CD14-positive monocyte (primary cell): Measurements from ENCODE around the gene MDM4. TPM values are rescaled to one million over a fixed set of nuclear protein-coding genes. Genes with fewer than 3 reads are reported as not detected.
"Not testable (repeated sequence)": the region's sequence is repeated elsewhere in the genome, so short reads cannot be mapped to it uniquely, and the experiment has no call there.

Experiments
- DNase-seq, 3 donors: peaks; one replicate each; pipeline ENCODE4 v3.0.0-alpha.2; 2011 to 2022
- H2AFZ ChIP-seq: 2 replicates; pipeline ENCODE4 v1.6.0; 2012; ENCODE audit warnings: mild to moderate bottlenecking, low read depth, low read length, inconsistent platforms; ENCODE audit not compliant: insufficient read depth, poor library complexity, severe bottlenecking
- H3K27ac ChIP-seq, 2 donors: 1 replicate in 1 of 2; 2 replicates in 1 of 2; pipeline ENCODE4 v1.5.1; 2012 to 2013; ENCODE audit warnings: low read length in 2 of 2, control low read depth in 1 of 2, inconsistent platforms in 1 of 2, low read depth in 1 of 2, mild to moderate bottlenecking in 1 of 2
- H3K27me3 ChIP-seq, 2 donors: one replicate each; pipeline versions ENCODE4 v1.6.0 to v1.6.1; 2011 to 2013; ENCODE audit warnings: low read length in 2 of 2; ENCODE audit not compliant: control insufficient read depth in 2 of 2, insufficient read depth in 2 of 2
- H3K36me3 ChIP-seq, 2 donors: replicated peaks in 1 of 2; 1 replicate in 1 of 2; 2 replicates in 1 of 2; pipeline versions ENCODE4 v1.5.1 to v1.6.1; 2012 to 2013; ENCODE audit warnings: low read length in 2 of 2, control low read depth in 1 of 2, inconsistent platforms in 1 of 2, mild to moderate bottlenecking in 1 of 2; ENCODE audit not compliant: insufficient read depth in 2 of 2, control insufficient read depth in 1 of 2
- H3K4me1 ChIP-seq, 2 donors: 1 replicate in 1 of 2; 2 replicates in 1 of 2; pipeline versions ENCODE4 v1.5.1 to v1.6.1; 2012 to 2013; ENCODE audit warnings: low read length in 2 of 2, control low read depth in 1 of 2, inconsistent platforms in 1 of 2, mild to moderate bottlenecking in 1 of 2, moderate library complexity in 1 of 2; ENCODE audit not compliant: insufficient read depth in 2 of 2, control insufficient read depth in 1 of 2
- H3K4me2 ChIP-seq: replicated peaks from 2 replicates; pipeline ENCODE3; 2012; ENCODE audit warnings: low read length, moderate library complexity, mild to moderate bottlenecking; ENCODE audit not compliant: poor library complexity, severe bottlenecking; ENCODE audit errors: extremely low read depth
- H3K4me3 ChIP-seq, 3 experiments: fragments of 200-600 bp in 1 of 3; sonication (generic) in 1 of 3; replicated peaks in 1 of 3; 1 replicate in 2 of 3; 2 replicates in 1 of 3; pipeline ENCODE4 v1.5.1; 2011 to 2013; ENCODE audit warnings: low read length in 3 of 3, mild to moderate bottlenecking in 3 of 3, control low read depth in 2 of 3, low read depth in 2 of 3, inconsistent platforms in 1 of 3, moderate library complexity in 1 of 3
- H3K79me2 ChIP-seq: 2 replicates; pipeline ENCODE4 v1.6.0; 2012; ENCODE audit warnings: mild to moderate bottlenecking, control low read depth, inconsistent platforms, low read length, moderate library complexity; ENCODE audit not compliant: insufficient read depth
- H3K9ac ChIP-seq: 2 replicates; pipeline ENCODE4 v1.6.0; 2017; ENCODE audit warnings: low read length, mild to moderate bottlenecking; ENCODE audit not compliant: insufficient read depth, poor library complexity, severe bottlenecking
- H3K9me3 ChIP-seq, 2 donors: replicated peaks in 1 of 2; 1 replicate in 1 of 2; 2 replicates in 1 of 2; pipeline versions ENCODE4 v1.5.1 to v1.6.1; 2012 to 2013; ENCODE audit warnings: low read length in 2 of 2, control low read depth in 1 of 2; ENCODE audit not compliant: control insufficient read depth in 1 of 2, insufficient read depth in 1 of 2
- H4K20me1 ChIP-seq: 2 replicates; pipeline ENCODE4 v1.6.0; 2012; ENCODE audit warnings: mild to moderate bottlenecking, low read length, control low read depth, moderate library complexity; ENCODE audit not compliant: insufficient read depth
- H3K27ac Mint-ChIP-seq, 7 donors: one replicate each; pipeline ENCODE4 v1.8.0; 2020; ENCODE audit warnings: mild to moderate bottlenecking in 7 of 7, mixed read lengths in 7 of 7, moderate library complexity in 6 of 7, inconsistent platforms in 2 of 7
- H3K27me3 Mint-ChIP-seq, 3 donors: one replicate each; pipeline ENCODE4 v1.8.0; 2021 to 2022; ENCODE audit warnings: low read depth in 3 of 3, mild to moderate bottlenecking in 3 of 3, mixed read lengths in 3 of 3, moderate library complexity in 3 of 3, inconsistent platforms in 1 of 3
- H3K36me3 Mint-ChIP-seq, 2 donors: one replicate each; pipeline ENCODE4 v1.8.0; 2020; ENCODE audit warnings: mixed read lengths in 2 of 2, inconsistent platforms in 1 of 2, mild to moderate bottlenecking in 1 of 2
- H3K4me1 Mint-ChIP-seq: one replicate; pipeline ENCODE4 v1.8.0; 2020; ENCODE audit warnings: mild to moderate bottlenecking, mixed read lengths
- H3K4me3 Mint-ChIP-seq, 2 donors: one replicate each; pipeline ENCODE4 v1.8.0; 2020; ENCODE audit warnings: mild to moderate bottlenecking in 2 of 2, mixed read lengths in 2 of 2, moderate library complexity in 1 of 2
- H3K9me3 Mint-ChIP-seq, 7 donors: one replicate each; pipeline ENCODE4 v1.8.0; 2020 to 2022; ENCODE audit warnings: mixed read lengths in 7 of 7, mild to moderate bottlenecking in 6 of 7, moderate library complexity in 6 of 7, inconsistent platforms in 2 of 7
- WGBS: methylation state at CpG from one replicate; pipeline ENCODE4 v1.1.5; 2013; ENCODE audit warnings: missing lambda C conversion rate; ENCODE audit not compliant: insufficient coverage; 5-methylcytosine and 5-hydroxymethylcytosine counted together
- intact Hi-C, 2 donors: fragments of 100-400 bp; cut with micrococcal nuclease; formaldehyde crosslinking; loops; one replicate each; pipeline versions ENCODE4 v1.15.0 to v1.15.1; 2023
- polyA plus RNA-seq, 3 donors: library from polyadenylated mRNA; depleted of rRNA in 1 of 3; unstranded in 2 of 3; stranded (reverse) in 1 of 3; fragments of 300-500 nt in 2 of 3; fragments of >200 nt in 1 of 3; fragmentation: Illumina TruSeq in 2 of 3; gene quantifications; 1 replicate in 2 of 3; 2 replicates in 1 of 3; pipeline ENCODE4 v1.2.3, GENCODE V29; 2012 to 2021
- TF ChIP-seq, protein P1 (sequence below): fragments of 200-600 bp; IDR thresholded peaks from one replicate; pipeline ENCODE4 v1.8.0; 2022; ENCODE audit warnings: antibody characterized with exemption, mild to moderate bottlenecking

Gene MDM4
- polyA plus RNA-seq, 3 donors, result 7.8 to 37.0 (median 10.2) TPM

DNA sequence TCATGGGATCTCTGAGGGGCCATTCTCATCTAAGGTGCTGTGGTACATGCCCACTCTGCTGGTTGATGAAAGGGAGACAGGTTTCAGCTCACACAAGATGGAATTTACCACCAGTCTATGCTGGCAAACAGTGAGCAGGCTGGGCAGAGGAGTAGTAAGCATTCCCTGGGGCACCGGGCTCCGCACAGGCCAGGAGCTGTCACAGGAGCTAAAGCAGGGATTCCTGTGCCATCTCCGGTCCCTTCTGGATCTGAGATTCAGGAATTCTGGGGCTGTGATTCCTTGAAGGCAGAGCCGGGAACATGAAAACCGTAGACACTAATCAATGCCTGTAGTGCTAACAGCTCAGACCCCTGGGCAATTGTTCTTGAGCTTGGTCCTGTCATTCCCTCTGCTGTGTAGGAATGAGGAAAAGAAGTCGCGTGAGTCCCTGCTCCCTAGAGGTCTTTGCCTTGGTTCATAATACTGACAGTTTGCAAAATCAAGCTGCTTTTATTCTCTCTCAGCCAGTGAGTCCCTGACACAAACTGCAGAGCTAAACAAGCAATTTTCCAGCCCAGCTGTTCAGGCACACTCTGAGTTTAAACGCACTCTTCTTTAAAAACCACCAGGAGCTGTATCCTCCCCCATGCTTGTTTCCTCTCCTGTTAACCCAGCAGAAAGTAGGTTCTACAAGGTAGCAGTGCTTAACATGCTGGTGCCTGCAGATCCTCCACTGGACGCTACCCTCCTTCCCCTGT is 52.5 kb downstream of the MDM4 start:
- intact Hi-C loops, result no loop called here
- no peak overlapping the region for H3K4me3 Mint-ChIP-seq
- H3K27me3 Mint-ChIP-seq, result no peaks in the 10 kb centered on the region
- Histone ChIP-seq H3K4me2 (no peak overlapping the region), H3K4me1 (no peaks in the 10 kb centered on the region), H3K36me3 (peaks cover 54 to 94% of the 10 kb centered on the region in 2 donors), H3K27me3 (no peaks in the 10 kb centered on the region), H3K27ac (no peak overlapping the region), H3K9ac (no peak overlapping the region), H3K9me3 (no peaks in the 10 kb centered on the region), H2AFZ (no peak overlapping the region), H3K79me2 (no peaks in the 10 kb centered on the region), H4K20me1 (peaks cover 5% of the 10 kb centered on the region), H3K4me3 (no peak overlapping the region)
- H3K4me1 Mint-ChIP-seq, result peaks cover 15% of the 10 kb centered on the region
- TF ChIP-seq, protein P1, sequence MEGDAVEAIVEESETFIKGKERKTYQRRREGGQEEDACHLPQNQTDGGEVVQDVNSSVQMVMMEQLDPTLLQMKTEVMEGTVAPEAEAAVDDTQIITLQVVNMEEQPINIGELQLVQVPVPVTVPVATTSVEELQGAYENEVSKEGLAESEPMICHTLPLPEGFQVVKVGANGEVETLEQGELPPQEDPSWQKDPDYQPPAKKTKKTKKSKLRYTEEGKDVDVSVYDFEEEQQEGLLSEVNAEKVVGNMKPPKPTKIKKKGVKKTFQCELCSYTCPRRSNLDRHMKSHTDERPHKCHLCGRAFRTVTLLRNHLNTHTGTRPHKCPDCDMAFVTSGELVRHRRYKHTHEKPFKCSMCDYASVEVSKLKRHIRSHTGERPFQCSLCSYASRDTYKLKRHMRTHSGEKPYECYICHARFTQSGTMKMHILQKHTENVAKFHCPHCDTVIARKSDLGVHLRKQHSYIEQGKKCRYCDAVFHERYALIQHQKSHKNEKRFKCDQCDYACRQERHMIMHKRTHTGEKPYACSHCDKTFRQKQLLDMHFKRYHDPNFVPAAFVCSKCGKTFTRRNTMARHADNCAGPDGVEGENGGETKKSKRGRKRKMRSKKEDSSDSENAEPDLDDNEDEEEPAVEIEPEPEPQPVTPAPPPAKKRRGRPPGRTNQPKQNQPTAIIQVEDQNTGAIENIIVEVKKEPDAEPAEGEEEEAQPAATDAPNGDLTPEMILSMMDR, result no peak
- peaks cover 78 to 86% of the 10 kb centered on the region in 2 donors for H3K36me3 Mint-ChIP-seq
- DNase-seq, result no peak
- H3K27ac Mint-ChIP-seq, result peak overlapping the region in 1 of 7 donors; percentile 10
- peaks cover 0 to 2% (median 0%) of the 10 kb centered on the region in 7 donors for H3K9me3 Mint-ChIP-seq
- over 99% methylated on average over 7 of the region's 9 CpGs for WGBS

DNA sequence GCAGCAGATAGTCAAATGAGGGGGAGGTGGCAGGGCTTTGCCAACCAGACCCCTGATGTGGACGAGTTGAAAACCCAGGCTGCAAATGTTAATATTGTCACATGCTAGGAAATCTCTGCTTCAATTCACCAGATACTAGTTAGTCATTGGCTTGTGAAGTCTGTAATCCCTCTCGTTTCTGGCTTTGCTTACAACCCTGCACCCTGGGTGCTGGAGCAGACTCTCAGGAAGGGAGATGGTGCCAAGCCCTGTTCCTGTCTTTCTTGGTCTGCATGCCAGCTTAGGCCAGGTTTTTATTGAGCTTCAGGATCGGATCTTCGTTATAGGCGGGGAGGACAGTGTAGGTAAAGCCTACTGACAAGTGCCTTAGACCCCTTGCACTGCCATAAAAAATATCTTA is 53.3 kb downstream of the MDM4 start:
- H3K9me3 ChIP-seq, result no peaks in the 10 kb centered on the region
- H3K4me3 Mint-ChIP-seq, result no peak overlapping the region
- H3K79me2 ChIP-seq, result no peaks in the 10 kb centered on the region
- H3K4me3 ChIP-seq, result no peak overlapping the region
- H3K4me2 ChIP-seq, result no peak overlapping the region
- H3K4me1 ChIP-seq, result no peaks in the 10 kb centered on the region
- TF ChIP-seq, protein P1, result no peak
- no peak overlapping the region for H3K27ac Mint-ChIP-seq
- no peak overlapping the region for H3K9ac ChIP-seq
- peaks cover 82 to 87% of the 10 kb centered on the region in 2 donors for H3K36me3 Mint-ChIP-seq
- no peaks in the 10 kb centered on the region for H3K27me3 Mint-ChIP-seq
- intact Hi-C loops, result no loop called here
- peaks cover 15% of the 10 kb centered on the region for H3K4me1 Mint-ChIP-seq
- H3K36me3 ChIP-seq, result peaks cover 54 to 97% of the 10 kb centered on the region in 2 donors
- no peak overlapping the region for H2AFZ ChIP-seq
- DNase-seq, result no peak
- no peak overlapping the region for H3K27ac ChIP-seq
- H4K20me1 ChIP-seq, result peaks cover 5% of the 10 kb centered on the region
- peaks cover 0 to 2% (median 0%) of the 10 kb centered on the region in 7 donors for H3K9me3 Mint-ChIP-seq
- no peaks in the 10 kb centered on the region for H3K27me3 ChIP-seq
- WGBS, result 100% methylated on average over 2 of the region's 5 CpGs

GRCh38 chr1:204570021-204570420 is 53.8 kb downstream of the MDM4 start:
- H3K36me3 Mint-ChIP-seq, result peaks cover 79 to 90% of the 10 kb centered on the region in 2 donors
- H3K4me3 ChIP-seq, intact Hi-C loops, H3K9ac ChIP-seq, H3K9me3 ChIP-seq, DNase-seq, H3K9me3 Mint-ChIP-seq, H3K27me3 ChIP-seq, H4K20me1 ChIP-seq, H2AFZ ChIP-seq, H3K4me2 ChIP-seq, H3K79me2 ChIP-seq, H3K4me3 Mint-ChIP-seq, H3K27me3 Mint-ChIP-seq, H3K27ac ChIP-seq, H3K4me1 ChIP-seq: not testable (repeated sequence)
- H3K27ac Mint-ChIP-seq, result peak overlapping the region in 1 of 7 donors; percentile 18
- H3K36me3 ChIP-seq, result peaks cover 50 to 92% of the 10 kb centered on the region in 2 donors
- H3K4me1 Mint-ChIP-seq, result peaks cover 15% of the 10 kb centered on the region
- WGBS, result no CpG with 5 or more reads among the region's 3 CpGs
